HG03139 (cell line): ENCODE data around the gene TCAF2.
"Not testable (repeated sequence)": the region's sequence is repeated elsewhere in the genome, so short reads cannot be mapped to it uniquely, and the experiment has no call there.

Experiments
- ATAC-seq: cut with Tn5 transposase; IDR thresholded peaks from one replicate; pipeline ENCODE4 v1.9.1; 2021; ENCODE audit not compliant: unreplicated experiment

Gene TCAF2

DNA sequence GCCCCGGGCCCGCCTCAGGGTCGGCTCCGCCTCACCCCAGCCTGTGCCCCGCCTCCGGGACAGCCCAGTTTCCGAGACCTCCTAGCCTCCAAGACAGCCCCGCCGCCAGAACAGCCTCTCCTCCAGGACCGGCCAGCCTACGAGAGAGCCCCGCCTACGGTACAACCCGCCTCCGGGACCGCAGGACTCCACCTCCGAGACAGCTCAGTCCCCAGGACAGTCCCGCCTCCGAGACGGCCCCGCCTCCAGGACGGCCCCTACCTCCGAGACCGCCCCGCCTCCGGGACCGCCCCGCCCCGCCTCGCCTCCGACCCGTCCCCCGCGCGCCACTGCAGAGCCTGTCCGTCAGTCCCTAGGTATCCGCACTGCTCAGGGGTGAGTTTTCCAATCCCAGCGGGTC is at the start of gene TCAF2:
TCAF2 (plus strand) TSS at position 329 of the 400 bp plus-strand sequence.
- ATAC-seq, result peak; percentile 87

GRCh38 chr7:143571501-143571900 is 49.3 kb upstream of the TCAF2 start, which contains the start of gene CTAGE15:
CTAGE15 (plus strand) TSS chr7:143571801; CDS start chr7:143571818, 17 bp downstream.
- not testable (repeated sequence) for ATAC-seq

DNA sequence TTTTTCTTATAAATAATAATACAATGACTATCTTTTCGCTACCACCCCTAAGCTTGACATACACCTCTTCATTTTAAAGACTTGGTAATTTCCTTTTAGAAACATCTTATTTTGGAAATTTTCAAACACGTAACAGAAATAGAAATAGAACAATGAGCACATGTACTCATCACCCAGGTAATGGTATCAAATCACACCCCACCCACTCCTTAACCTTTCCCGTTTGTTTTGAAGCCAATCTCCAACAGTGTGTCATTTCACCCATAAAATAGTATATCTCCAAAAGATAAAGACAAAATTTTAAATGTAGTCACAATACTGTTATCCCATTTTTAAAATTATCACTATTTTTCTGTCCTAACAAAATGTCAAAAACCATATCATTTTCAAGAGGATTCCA is 32.6 kb upstream of the TCAF2 start:
- not testable (repeated sequence) for ATAC-seq

GRCh38 chr7:143589897-143590296 is 30.9 kb upstream of the TCAF2 start:
- not testable (repeated sequence) for ATAC-seq

GRCh38 chr7:143598086-143598485 is 22.7 kb upstream of the TCAF2 start:
- not testable (repeated sequence) for ATAC-seq

- not testable (repeated sequence) for ATAC-seq
Measured at GRCh38 chr7:143603549-143603948, 17.2 kb upstream of the TCAF2 start.

- not testable (repeated sequence) for ATAC-seq
Measured at GRCh38 chr7:143606088-143606487, 14.7 kb upstream of the TCAF2 start.

GRCh38 chr7:143615545-143615944 is 5.2 kb upstream of the TCAF2 start:
- ATAC-seq, result not testable (repeated sequence)

DNA sequence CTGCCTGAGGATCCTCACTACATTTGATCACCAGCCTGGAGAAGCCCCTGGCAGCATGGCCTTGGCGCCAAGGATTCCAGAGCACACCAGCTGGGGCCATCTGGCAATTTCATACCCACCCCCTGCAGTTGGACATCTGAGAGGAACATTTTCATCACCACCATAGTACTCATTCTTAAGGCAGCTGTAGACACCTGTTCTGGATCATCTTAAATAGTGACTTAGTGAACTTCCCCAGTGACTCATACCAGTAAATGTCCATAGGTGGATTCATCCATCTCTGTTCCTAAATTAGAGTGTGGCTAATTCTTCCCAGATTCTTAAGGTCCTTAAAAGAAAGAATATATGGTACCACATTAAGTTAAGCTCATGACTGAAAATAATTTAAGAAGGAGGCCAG is 3.6 kb upstream of the TCAF2 start:
- ATAC-seq, result not testable (repeated sequence)

DNA sequence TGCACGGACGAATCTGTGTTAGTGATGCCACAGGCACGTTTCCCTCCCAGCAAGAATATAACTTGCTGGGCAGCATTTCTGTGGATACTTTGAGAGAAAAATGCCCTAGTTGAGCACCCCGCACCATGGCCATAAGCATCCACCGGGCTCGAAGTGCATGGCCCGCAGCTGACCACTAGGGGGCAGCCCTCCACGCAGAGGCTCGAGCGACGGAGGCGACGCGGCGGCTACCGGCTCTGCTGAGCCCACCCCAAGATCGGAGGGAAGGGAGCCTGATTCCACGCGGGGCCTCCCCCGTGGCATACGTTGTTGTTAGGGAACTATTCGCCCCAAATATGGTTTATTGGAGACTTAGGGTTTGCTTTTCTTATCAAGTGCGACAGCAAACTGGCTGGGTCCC is 716 bp upstream of the TCAF2 start:
- ATAC-seq, result peak; percentile 27

GRCh38 chr7:143621175-143621574 is 401 bp downstream of the TCAF2 start:
- ATAC-seq, result peak; percentile 34

DNA sequence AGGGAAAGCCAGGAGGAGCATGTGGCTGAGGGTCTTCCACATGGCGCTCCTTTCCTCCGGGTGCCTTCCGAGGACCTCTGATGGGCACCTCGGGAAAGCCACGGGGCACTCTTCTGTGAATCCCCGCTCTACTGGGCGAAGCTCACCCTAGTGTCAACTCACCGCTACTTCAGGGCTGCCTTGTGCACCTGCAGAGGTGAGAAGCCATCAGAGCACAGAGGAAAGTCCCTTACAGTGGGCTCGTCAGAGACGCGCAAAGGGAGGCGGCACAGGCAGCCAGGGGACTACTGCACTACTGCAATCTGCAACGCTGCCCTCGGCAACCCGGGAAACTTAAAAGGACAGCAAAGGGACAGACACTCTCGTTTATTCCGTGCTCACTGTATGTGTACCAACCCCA is 1.4 kb downstream of the TCAF2 start:
- peak; percentile 18 for ATAC-seq

DNA sequence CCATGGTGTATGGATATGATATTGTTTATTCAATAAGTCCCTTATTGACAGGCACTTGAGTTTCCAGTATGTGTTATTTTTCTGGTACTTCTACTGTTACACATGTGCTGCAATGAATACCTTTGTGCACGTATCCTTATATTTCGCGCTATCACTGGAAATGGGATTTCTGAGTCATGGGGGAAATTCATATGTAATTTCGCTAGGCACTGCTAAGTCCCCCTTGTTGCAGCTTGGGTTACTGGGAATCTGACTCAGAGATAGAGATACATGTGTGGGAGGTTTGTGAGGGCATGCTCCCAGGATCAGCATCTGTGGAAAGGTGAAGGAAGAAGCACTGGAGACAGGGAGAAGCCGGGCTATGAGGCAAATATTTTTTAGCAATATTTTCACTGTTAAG is 9.9 kb downstream of the TCAF2 start:
- ATAC-seq, result not testable (repeated sequence)

DNA sequence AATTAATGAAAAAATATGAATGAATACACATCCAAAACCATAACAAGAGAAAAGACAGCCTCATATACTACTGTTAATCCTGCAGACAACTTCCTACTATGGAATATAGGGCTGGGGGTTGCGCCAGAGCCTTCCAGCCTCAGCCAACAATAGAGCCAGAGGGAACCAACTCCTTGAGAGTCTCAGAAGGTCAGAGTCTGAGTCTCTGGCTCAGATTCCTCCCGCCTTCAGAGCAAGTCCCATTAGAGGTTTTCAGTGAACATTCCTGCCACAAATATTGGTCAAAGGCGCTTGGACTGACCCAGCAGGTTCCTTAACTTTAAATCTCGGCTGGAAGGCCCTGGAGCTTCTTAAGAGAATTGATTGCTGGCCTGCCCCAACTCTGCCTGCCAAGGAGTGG is 11.7 kb downstream of the TCAF2 start:
- not testable (repeated sequence) for ATAC-seq

DNA sequence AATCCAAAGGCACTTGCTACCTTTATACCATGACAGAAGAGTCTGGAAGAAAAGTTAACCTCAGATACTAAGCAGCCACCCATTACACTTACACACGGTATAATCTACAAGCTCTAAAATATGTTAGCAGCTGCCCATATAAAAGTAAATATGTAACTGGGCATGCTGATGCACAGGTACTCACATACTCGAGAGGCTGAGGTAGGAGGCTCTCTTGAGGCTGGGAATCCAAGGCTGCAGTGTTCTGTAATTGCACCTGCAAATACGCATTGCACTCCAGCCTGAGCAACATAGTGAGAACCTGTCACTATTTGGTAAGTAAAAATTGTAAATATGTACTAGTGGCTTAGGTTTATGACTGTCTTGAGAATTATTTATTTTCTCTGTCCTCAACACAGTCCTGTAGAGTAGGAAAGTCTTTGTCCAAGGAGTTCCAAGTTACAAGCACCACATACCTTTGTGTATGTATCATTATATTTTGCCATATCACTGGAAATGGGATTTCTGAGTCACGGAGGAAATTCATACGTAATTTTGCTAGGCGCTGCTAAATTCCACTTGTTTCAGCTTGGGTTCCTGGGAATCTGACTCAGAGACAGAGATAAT is 12.3 kb downstream of the TCAF2 start:
- ATAC-seq, result not testable (repeated sequence)

- not testable (repeated sequence) for ATAC-seq
Measured at GRCh38 chr7:143635364-143636240, 14.8 kb downstream of the TCAF2 start.

GRCh38 chr7:143639372-143639771 is 18.6 kb downstream of the TCAF2 start:
- ATAC-seq, result peak; percentile 80

DNA sequence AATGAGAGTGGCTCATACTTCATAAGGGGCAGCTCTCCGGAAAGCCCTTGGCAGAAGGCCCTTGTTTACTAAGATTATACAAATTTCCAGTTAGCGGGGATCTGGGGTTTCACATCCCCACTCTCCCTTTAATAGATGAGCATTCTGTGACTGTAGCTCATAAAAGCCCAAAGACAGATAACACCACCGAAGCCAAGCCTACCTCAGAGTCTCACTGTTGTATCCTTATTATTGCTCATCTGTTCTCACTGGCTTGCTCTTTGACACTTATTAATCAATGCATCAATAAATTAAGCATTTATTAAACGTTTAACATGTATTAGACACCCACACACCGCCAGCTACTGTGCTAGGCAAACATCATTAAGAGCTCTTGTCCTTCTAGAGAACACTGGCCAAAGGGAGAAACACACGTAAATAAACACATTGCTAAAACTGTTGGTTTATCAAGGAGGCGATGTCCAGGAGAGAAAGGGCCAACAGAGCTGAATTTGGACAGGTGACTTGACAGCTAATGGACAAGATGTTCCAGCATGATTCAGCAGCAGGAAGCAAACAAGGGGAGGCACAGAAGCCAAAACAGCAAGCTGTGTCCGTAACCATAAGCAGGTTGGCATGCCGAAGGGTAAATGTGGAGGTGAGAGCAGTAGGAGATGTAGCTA is 19.9 kb downstream of the TCAF2 start:
- not testable (repeated sequence) for ATAC-seq

- ATAC-seq, result not testable (repeated sequence)
Measured at GRCh38 chr7:143646598-143646997, 25.8 kb downstream of the TCAF2 start.

DNA sequence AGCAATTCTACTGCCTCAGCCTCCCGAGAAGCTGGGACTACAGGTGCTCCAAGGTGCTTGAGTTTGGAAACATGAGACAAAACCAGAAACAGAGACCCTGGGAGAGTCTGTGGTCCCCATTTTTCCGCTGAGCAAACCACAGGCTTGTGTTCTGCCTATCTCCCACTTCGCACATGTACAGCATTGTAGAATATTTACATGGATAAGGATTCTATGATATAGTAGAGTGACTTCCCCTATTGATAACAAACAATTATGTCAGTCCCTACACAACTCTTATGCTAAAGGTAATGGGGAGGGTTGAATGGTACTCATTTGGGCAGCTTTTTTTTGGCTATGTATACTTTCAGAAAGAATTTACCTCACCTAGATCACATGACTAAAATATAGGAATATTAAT is 29.1 kb downstream of the TCAF2 start:
- not testable (repeated sequence) for ATAC-seq

- not testable (repeated sequence) for ATAC-seq
Measured at GRCh38 chr7:143650447-143650846, 29.7 kb downstream of the TCAF2 start.
